Activated T-helper 1 cell treated with anti-CD3 and anti-CD28 coated beads, Interleukin-12 subunit alpha, Interleukin-12 subunit beta, Interleukin-2, Interleukin-4 antibody, amounts not matched to agents 30 ng/mL and 10 ng/mL and 1 ng/mL, durations not matched to agents 14 hours and 24 hours and 36 hours (primary cell): ENCODE data around the gene C1orf56. TPM values are rescaled to one million over a fixed set of nuclear protein-coding genes. Genes with fewer than 3 reads are reported as not detected.
"Not testable (repeated sequence)": the region's sequence is repeated elsewhere in the genome, so short reads cannot be mapped to it uniquely, and the experiment has no call there.

ENCODE experiments used
- DNase-seq: peaks from one replicate; pipeline ENCODE4 v3.0.0; 2021; ENCODE audit warnings: low spot score
- H3K27ac Mint-ChIP-seq: one replicate; pipeline ENCODE4 v1.8.0; 2021; ENCODE audit warnings: mild to moderate bottlenecking, mixed read lengths
- H3K27me3 Mint-ChIP-seq: one replicate; pipeline ENCODE4 v1.8.0; 2022; ENCODE audit warnings: mild to moderate bottlenecking, moderate library complexity, mixed read lengths; ENCODE audit not compliant: insufficient read depth
- H3K36me3 Mint-ChIP-seq: one replicate; pipeline ENCODE4 v1.8.0; 2021; ENCODE audit warnings: low read depth, mixed read lengths
- H3K4me1 Mint-ChIP-seq: one replicate; pipeline ENCODE4 v1.8.0; 2021; ENCODE audit warnings: low read depth, mixed read lengths
- H3K4me3 Mint-ChIP-seq: one replicate; pipeline ENCODE4 v1.8.0; 2021; ENCODE audit warnings: mild to moderate bottlenecking, moderate library complexity, mixed read lengths
- H3K9me3 Mint-ChIP-seq: one replicate; pipeline ENCODE4 v1.8.0; 2021; ENCODE audit warnings: mixed read lengths
- intact Hi-C: fragments of 100-400 bp; cut with micrococcal nuclease; formaldehyde crosslinking; loops from one replicate; pipeline ENCODE4 v1.15.1; 2024
- total RNA-seq: library from RNA; stranded (reverse); gene quantifications from 2 replicates; pipeline ENCODE4 v1.2.3, GENCODE V29; 2022

Gene C1orf56
- total RNA-seq, 1 donor from 2014 or later, result 1.6 TPM

DNA sequence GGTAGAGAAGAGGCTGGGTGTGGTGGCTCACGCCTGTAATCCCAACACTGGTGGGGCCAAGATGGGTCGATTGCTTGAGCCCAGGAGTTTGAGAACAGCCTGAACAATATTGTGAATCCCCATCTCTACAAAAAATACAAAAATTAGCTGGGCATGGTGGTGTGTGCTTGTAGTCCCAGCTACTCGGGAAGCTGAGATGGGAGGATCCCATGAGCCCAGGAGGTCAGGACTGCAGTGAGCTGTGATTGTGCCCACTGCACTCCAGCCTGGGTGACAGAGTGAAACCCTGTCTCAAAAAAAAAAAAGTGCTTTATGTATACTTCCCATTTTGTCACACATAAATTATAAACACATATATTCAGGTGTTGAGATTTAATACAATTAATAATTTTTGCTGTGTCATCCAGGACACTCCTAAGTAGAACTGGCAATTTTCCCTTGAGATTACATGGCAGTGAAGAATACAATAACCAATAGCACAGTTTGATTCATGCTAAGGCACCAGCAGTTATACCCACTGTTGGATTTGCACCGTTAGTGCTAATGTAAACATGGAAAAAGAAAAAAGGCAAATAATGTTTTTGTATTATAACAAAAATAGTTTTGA lies 38.5 kb downstream of the C1orf56 start:
- H3K4me1 Mint-ChIP-seq, result no peaks in the 10 kb centered on the region
- H3K27me3 Mint-ChIP-seq, result no peaks in the 10 kb centered on the region
- no peaks in the 10 kb centered on the region for H3K36me3 Mint-ChIP-seq
- intact Hi-C loops, result no loop called here
- H3K9me3 Mint-ChIP-seq, result no peaks in the 10 kb centered on the region
- H3K27ac Mint-ChIP-seq, result no peak overlapping the region
- DNase-seq, result no peak
- H3K4me3 Mint-ChIP-seq, result no peak overlapping the region

DNA sequence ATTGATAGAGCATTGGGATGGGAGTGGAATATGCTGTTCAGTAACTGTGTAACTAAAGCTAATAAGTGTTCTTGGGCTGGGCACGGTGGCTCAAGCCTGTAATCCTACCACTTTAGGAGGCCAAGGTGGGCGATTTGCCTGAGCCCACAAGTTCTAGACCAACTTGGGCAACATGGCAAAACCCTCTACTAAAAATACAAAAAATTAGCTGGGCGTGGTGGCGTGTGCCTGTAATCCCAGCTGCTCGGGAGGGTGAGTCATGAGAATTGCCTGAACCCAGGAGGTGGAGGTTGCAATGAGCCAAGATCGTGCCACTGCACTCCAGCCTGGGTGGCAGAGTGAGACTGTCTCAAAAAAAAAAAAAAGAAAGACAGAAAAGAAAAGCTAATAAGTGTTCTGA lies 49.9 kb downstream of the C1orf56 start:
- H3K36me3 Mint-ChIP-seq, intact Hi-C loops, H3K4me3 Mint-ChIP-seq, H3K9me3 Mint-ChIP-seq, H3K27ac Mint-ChIP-seq, DNase-seq, H3K4me1 Mint-ChIP-seq, H3K27me3 Mint-ChIP-seq: not testable (repeated sequence)

DNA sequence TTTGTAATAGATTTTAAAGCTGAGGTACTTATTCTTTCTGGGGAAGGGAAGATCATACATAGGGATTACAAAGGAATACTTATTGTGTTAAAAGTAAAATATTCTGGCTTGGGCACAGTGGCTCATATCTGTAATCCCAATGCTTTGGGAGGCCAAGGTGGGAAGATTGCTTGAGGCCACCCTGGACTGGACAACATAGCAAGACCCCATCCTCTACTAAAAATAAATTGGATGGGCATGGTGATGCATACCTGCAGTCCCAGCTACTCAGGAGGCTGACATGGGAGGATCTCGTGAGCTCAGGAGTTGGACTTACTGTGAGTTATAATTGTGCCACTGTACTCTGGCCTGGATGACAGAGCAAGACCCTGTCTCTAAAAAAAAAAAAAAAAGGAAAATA lies 50.6 kb downstream of the C1orf56 start:
- intact Hi-C loops, result no loop called here
- H3K4me3 Mint-ChIP-seq, result no peak overlapping the region
- no peaks in the 10 kb centered on the region for H3K27me3 Mint-ChIP-seq
- no peaks in the 10 kb centered on the region for H3K9me3 Mint-ChIP-seq
- peaks cover 3% of the 10 kb centered on the region for H3K36me3 Mint-ChIP-seq
- no peaks in the 10 kb centered on the region for H3K4me1 Mint-ChIP-seq
- no peak overlapping the region for H3K27ac Mint-ChIP-seq
- DNase-seq, result no peak

Other genes starting within 250 kb of the C1orf56 start
- gene CTSK, start 239.5 kb upstream of the C1orf56 start, total RNA-seq, result 1.8 and 2.7 TPM in 2 replicates
- gene ARNT, start 171.2 kb upstream of the C1orf56 start, total RNA-seq, result 32.4 and 32.5 TPM in 2 replicates
- gene CTXND2, start 160.6 kb upstream of the C1orf56 start, total RNA-seq, result not detected in 2 replicates
- 60.6 and 63.7 TPM in 2 replicates for gene SETDB1, start 121.4 kb upstream of the C1orf56 start, total RNA-seq
- 188 and 191 TPM in 2 replicates for gene CERS2, start 72.9 kb upstream of the C1orf56 start, total RNA-seq
- gene ANXA9, start 65.5 kb upstream of the C1orf56 start, total RNA-seq, result not detected in 2 replicates
- gene MINDY1, start 40.8 kb upstream of the C1orf56 start, total RNA-seq, result 12.0 and 13.4 TPM in 2 replicates
- 15.0 and 15.4 TPM in 2 replicates for gene PRUNE1, start 39.3 kb upstream of the C1orf56 start, total RNA-seq
- gene BNIPL, start 11.2 kb upstream of the C1orf56 start, total RNA-seq, result 0.70 and 0.73 TPM in 2 replicates
- 216 and 219 TPM in 2 replicates for gene CDC42SE1, start 11.9 kb downstream of the C1orf56 start, total RNA-seq
- 3.5 and 3.7 TPM in 2 replicates for gene MLLT11, start 12.6 kb downstream of the C1orf56 start, total RNA-seq
- 19.4 and 21.5 TPM in 2 replicates for gene GABPB2, start 23.0 kb downstream of the C1orf56 start, total RNA-seq
- 3.6 and 4.3 TPM in 2 replicates for gene SEMA6C, start 98.9 kb downstream of the C1orf56 start, total RNA-seq
- 38.0 and 38.5 TPM in 2 replicates for gene TNFAIP8L2, start 108.9 kb downstream of the C1orf56 start, total RNA-seq
- 4.0 and 5.0 TPM in 2 replicates for gene LYSMD1, start 118.2 kb downstream of the C1orf56 start, total RNA-seq
- 111 and 117 TPM in 2 replicates for gene SCNM1, start 118.4 kb downstream of the C1orf56 start, total RNA-seq
- gene TMOD4, start 128.2 kb downstream of the C1orf56 start, total RNA-seq, result 2.6 and 2.9 TPM in 2 replicates
- 90.0 and 96.4 TPM in 2 replicates for gene VPS72, start 142.4 kb downstream of the C1orf56 start, total RNA-seq
- 98.9 and 101 TPM in 2 replicates for gene PIP5K1A, start 150.8 kb downstream of the C1orf56 start, total RNA-seq
- 276 and 285 TPM in 2 replicates for gene PSMD4, start 207.0 kb downstream of the C1orf56 start, total RNA-seq
- gene ZNF687, start 234.5 kb downstream of the C1orf56 start, total RNA-seq, result 26.9 and 27.3 TPM in 2 replicates